Measurements from ENCODE around the gene GFI1B.

DNA sequence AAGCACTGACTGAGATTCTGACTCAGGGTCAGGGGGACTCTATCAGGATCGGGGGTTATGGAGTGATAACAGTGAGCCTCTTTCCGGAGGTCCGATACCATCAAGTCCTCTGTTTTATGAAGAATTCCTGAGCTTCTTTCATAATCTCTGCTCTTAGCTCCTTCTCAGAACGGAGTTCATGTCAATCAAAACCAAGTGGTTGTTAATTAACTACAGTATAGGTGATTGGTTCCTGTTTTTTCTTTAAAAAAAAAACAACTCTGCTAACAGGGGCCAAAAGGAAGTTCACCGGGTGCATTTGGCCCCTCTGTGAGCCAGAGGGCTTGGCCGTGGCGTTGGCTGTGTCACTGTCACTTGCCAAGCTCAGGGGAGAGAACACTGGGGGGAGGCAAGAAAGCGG is 4.0 kb downstream of the GFI1B start:
- TF ChIP-seq, protein P1, sequence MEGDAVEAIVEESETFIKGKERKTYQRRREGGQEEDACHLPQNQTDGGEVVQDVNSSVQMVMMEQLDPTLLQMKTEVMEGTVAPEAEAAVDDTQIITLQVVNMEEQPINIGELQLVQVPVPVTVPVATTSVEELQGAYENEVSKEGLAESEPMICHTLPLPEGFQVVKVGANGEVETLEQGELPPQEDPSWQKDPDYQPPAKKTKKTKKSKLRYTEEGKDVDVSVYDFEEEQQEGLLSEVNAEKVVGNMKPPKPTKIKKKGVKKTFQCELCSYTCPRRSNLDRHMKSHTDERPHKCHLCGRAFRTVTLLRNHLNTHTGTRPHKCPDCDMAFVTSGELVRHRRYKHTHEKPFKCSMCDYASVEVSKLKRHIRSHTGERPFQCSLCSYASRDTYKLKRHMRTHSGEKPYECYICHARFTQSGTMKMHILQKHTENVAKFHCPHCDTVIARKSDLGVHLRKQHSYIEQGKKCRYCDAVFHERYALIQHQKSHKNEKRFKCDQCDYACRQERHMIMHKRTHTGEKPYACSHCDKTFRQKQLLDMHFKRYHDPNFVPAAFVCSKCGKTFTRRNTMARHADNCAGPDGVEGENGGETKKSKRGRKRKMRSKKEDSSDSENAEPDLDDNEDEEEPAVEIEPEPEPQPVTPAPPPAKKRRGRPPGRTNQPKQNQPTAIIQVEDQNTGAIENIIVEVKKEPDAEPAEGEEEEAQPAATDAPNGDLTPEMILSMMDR (IDR thresholded peaks at IDR 0.05) = no peak
- TF ChIP-seq POLR2A (IDR thresholded peaks at IDR 0.05) = no peak
- no peak for TF ChIP-seq POLR2AphosphoS5 (IDR thresholded peaks at IDR 0.05)
- no peak for TF ChIP-seq EP300 (IDR thresholded peaks at IDR 0.05)
